ACC112 (cell line): Measurements from ENCODE around the gene DRC7.
"Not testable (repeated sequence)": the region's sequence is repeated elsewhere in the genome, so short reads cannot be mapped to it uniquely, and the experiment has no call there.

Source experiments
- H2AFZ ChIP-seq: fragments of 200-600 bp; sonication (generic); one replicate; pipeline ENCODE4 v1.6.0; 2017; ENCODE audit warnings: antibody characterized with exemption, low read length; ENCODE audit not compliant: unreplicated experiment
- H3K27ac ChIP-seq: fragments of 200-600 bp; sonication (generic); 2 replicates; pipeline ENCODE4 v1.5.1; 2014; ENCODE audit warnings: low read depth, mild to moderate bottlenecking, antibody characterized with exemption, low read length, moderate library complexity
- H3K27me3 ChIP-seq: fragments of 200-600 bp; sonication (generic); 2 replicates; pipeline ENCODE4 v1.6.1; 2014; ENCODE audit warnings: mild to moderate bottlenecking, antibody characterized with exemption, low read length, moderate library complexity, mixed read lengths; ENCODE audit not compliant: insufficient read depth
- H3K36me3 ChIP-seq: fragments of 200-600 bp; sonication (generic); 2 replicates; pipeline ENCODE4 v1.6.1; 2016; ENCODE audit warnings: mild to moderate bottlenecking, antibody characterized with exemption, low read length, moderate library complexity, mixed read lengths; ENCODE audit not compliant: insufficient read depth
- H3K4me1 ChIP-seq: fragments of 200-600 bp; sonication (generic); one replicate; pipeline ENCODE4 v1.6.1; 2016; ENCODE audit warnings: low read length, mixed read lengths; ENCODE audit not compliant: insufficient read depth, unreplicated experiment, control insufficient read depth
- H3K4me3 ChIP-seq: fragments of 200-600 bp; sonication (generic); 2 replicates; pipeline ENCODE4 v1.5.1; 2014; ENCODE audit warnings: mild to moderate bottlenecking, low read depth, low read length
- H3K79me2 ChIP-seq: fragments of 200-600 bp; sonication (generic); one replicate; pipeline ENCODE4 v1.6.0; 2016; ENCODE audit warnings: low read length; ENCODE audit not compliant: control insufficient read depth, unreplicated experiment, insufficient read depth

Gene DRC7

GRCh38 chr16:57707331-57707730, 12.7 kb downstream of the DRC7 start:
- no peaks in the 10 kb centered on the region for H3K79me2 ChIP-seq

GRCh38 chr16:57708168-57708567, 13.6 kb downstream of the DRC7 start:
- Histone ChIP-seq H3K27me3 (peaks cover 48% of the 10 kb centered on the region), H3K27ac (no peak overlapping the region), H2AFZ (no peak overlapping the region), H3K79me2 (no peaks in the 10 kb centered on the region), H3K4me1 (no peaks in the 10 kb centered on the region), H3K4me3 (no peak overlapping the region), H3K36me3 (no peaks in the 10 kb centered on the region)

More at GRCh38 chr16:57707331-57707730, 12.7 kb downstream of the DRC7 start:
- Histone ChIP-seq H3K4me3 (no peak overlapping the region), H3K4me1 (no peaks in the 10 kb centered on the region), H3K27ac (no peak overlapping the region), H3K36me3 (no peaks in the 10 kb centered on the region), H3K27me3 (peaks cover 43% of the 10 kb centered on the region), H2AFZ (no peak overlapping the region)

GRCh38 chr16:57709663-57710062, 15.1 kb downstream of the DRC7 start:
- no peaks in the 10 kb centered on the region for H3K79me2 ChIP-seq
- H3K4me1 ChIP-seq = no peaks in the 10 kb centered on the region
- H3K27ac ChIP-seq = no peak overlapping the region
- no peak overlapping the region for H2AFZ ChIP-seq
- H3K27me3 ChIP-seq = peaks cover 60% of the 10 kb centered on the region
- no peak overlapping the region for H3K4me3 ChIP-seq
- H3K36me3 ChIP-seq = no peaks in the 10 kb centered on the region

- Histone ChIP-seq H3K4me1 (no peaks in the 10 kb centered on the region), H3K79me2 (no peaks in the 10 kb centered on the region), H3K27me3 (peaks cover 66% of the 10 kb centered on the region), H3K36me3 (no peaks in the 10 kb centered on the region), H3K4me3 (no peak overlapping the region), H2AFZ (no peak overlapping the region), H3K27ac (no peak overlapping the region)
Observed at GRCh38 chr16:57711346-57711745, 16.7 kb downstream of the DRC7 start.

GRCh38 chr16:57711993-57712392, 17.4 kb downstream of the DRC7 start:
- Histone ChIP-seq H3K4me1 (no peaks in the 10 kb centered on the region), H3K27ac (no peak overlapping the region), H2AFZ (no peak overlapping the region), H3K79me2 (no peaks in the 10 kb centered on the region), H3K27me3 (peaks cover 68% of the 10 kb centered on the region), H3K36me3 (no peaks in the 10 kb centered on the region), H3K4me3 (no peak overlapping the region)

GRCh38 chr16:57712569-57712968, 18.0 kb downstream of the DRC7 start:
- H3K36me3 ChIP-seq, H3K27ac ChIP-seq, H3K4me1 ChIP-seq, H2AFZ ChIP-seq, H3K4me3 ChIP-seq, H3K79me2 ChIP-seq: not testable (repeated sequence)
- peaks cover 62% of the 10 kb centered on the region for H3K27me3 ChIP-seq

- Histone ChIP-seq H3K27me3 (peaks cover 52% of the 10 kb centered on the region), H3K36me3 (no peaks in the 10 kb centered on the region), H3K4me1 (no peaks in the 10 kb centered on the region), H3K27ac (no peak overlapping the region), H2AFZ (no peak overlapping the region), H3K79me2 (no peaks in the 10 kb centered on the region), H3K4me3 (no peak overlapping the region)
Observed at GRCh38 chr16:57713596-57713995, 19.0 kb downstream of the DRC7 start.

GRCh38 chr16:57714047-57714446, 19.4 kb downstream of the DRC7 start:
- Histone ChIP-seq H2AFZ (no peak overlapping the region), H3K4me1 (no peaks in the 10 kb centered on the region), H3K36me3 (no peaks in the 10 kb centered on the region), H3K27me3 (peaks cover 51% of the 10 kb centered on the region), H3K4me3 (no peak overlapping the region), H3K27ac (no peak overlapping the region), H3K79me2 (no peaks in the 10 kb centered on the region)

- peaks cover 14% of the 10 kb centered on the region; the same call in 1 of the 2 replicates for H3K27me3 ChIP-seq
- H3K27ac ChIP-seq = no peak overlapping the region
- H3K36me3 ChIP-seq = no peaks in the 10 kb centered on the region
- H3K79me2 ChIP-seq = no peaks in the 10 kb centered on the region
- no peak overlapping the region for H3K4me3 ChIP-seq
- peaks cover under 1% of the 10 kb centered on the region for H3K4me1 ChIP-seq
- H2AFZ ChIP-seq = no peak overlapping the region
Observed at GRCh38 chr16:57720142-57720575, 25.6 kb downstream of the DRC7 start.

- no peak overlapping the region for H2AFZ ChIP-seq
Observed at GRCh38 chr16:57721356-57722209, 27.0 kb downstream of the DRC7 start.

GRCh38 chr16:57722210-57722499, 27.5 kb downstream of the DRC7 start:
- Histone ChIP-seq H2AFZ (no peak overlapping the region), H3K4me3 (no peak overlapping the region), H3K4me1 (peaks cover 4% of the 10 kb centered on the region), H3K27me3 (no peaks in the 10 kb centered on the region), H3K79me2 (no peaks in the 10 kb centered on the region), H3K27ac (no peak overlapping the region), H3K36me3 (no peaks in the 10 kb centered on the region)

More at GRCh38 chr16:57721356-57722209, 27.0 kb downstream of the DRC7 start:
- H3K36me3 ChIP-seq = no peaks in the 10 kb centered on the region
- H3K27me3 ChIP-seq = peaks cover 3% of the 10 kb centered on the region; the same call in 1 of the 2 replicates
- H3K27ac ChIP-seq = no peak overlapping the region
- no peak overlapping the region for H3K4me3 ChIP-seq
- H3K79me2 ChIP-seq = no peaks in the 10 kb centered on the region
- H3K4me1 ChIP-seq = peaks cover 4% of the 10 kb centered on the region
